Measurements from ENCODE around the gene WFS1. TPM values are rescaled to one million over a fixed set of nuclear protein-coding genes. Genes with fewer than 3 reads are reported as not detected.

Gene WFS1
- total RNA-seq, 1 experiment from 2014 or later, result 21.5 TPM

DNA sequence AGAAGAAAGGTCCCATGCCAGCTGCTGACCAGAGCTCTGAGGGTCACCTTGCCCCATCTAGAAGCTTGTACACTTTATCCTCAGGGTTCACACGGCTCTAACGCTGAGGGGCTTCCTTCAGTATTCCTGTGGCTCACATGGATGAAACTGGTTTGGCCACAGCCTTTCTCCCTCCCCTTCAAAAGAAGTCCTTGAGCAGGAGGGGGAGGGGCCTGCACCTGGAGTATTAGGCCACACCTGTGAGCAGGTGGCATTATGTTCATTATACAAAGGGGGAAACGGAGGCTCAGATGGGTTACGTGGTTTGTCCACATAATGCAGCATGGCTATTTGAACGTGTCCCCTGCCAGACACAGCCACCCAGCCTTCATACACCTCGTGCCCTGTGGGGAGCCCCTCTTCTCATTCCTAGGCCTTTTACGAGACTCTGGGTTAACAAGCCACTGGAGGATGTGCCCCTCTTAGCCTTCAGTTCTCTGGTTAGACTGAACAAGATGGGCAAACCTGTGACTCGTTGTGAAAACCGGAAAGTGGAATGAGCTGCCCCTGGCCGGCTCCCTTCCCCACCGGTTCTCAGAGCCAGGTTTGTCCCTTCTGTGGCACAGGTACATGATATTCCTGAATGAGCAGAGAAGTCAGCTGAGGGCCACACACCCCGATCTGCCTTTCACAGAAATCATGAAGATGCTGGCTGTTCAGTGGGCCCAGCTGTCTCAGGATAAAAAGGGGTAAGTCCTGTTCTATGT is 42.1 kb upstream of the WFS1 start:
- Histone ChIP-seq H3K27ac (ENCODE audit: low read depth, low read length) (no peak overlapping the region), H3K4me3 (replicated peaks in 1 of 2; ENCODE audit: low read depth in 1 of 2, low read length in 2 of 2) (no peak overlapping the region), H3K9me2 (ENCODE audit: insufficient read depth) (no peaks in the 10 kb centered on the region), H3K4me2 (ENCODE audit: low read length) (no peak overlapping the region), H2AFZ (ENCODE audit: low read depth, low read length, poor library complexity, severe bottlenecking) (no peak overlapping the region), H3K9ac (ENCODE audit: low read length) (no peak overlapping the region), H3K79me2 (ENCODE audit: insufficient read depth, low read length) (no peaks in the 10 kb centered on the region), H4K20me1 (ENCODE audit: insufficient read depth) (no peaks in the 10 kb centered on the region), H3K4me1 (ENCODE audit: control insufficient read depth in 1 of 2, insufficient read depth in 2 of 2, low read length in 2 of 2) (peaks cover 0 to 6% of the 10 kb centered on the region in 2 experiments; a peak in 1 of 4 replicates), H3K27me3 (ENCODE audit: insufficient read depth, low read length) (0 out of 2 replicates have a peak, but pooled peaks cover 2% of the 10 kb centered on the region), H3K36me3 (ENCODE audit: control insufficient read depth in 1 of 2, insufficient read depth in 2 of 2, low read length in 2 of 2) (no peaks in the 10 kb centered on the region), H3K9me3 (ENCODE audit: control insufficient read depth in 1 of 2, insufficient read depth in 1 of 2, low read depth in 1 of 2, low read length in 2 of 2) (no peaks in the 10 kb centered on the region)
- TF ChIP-seq, protein P1, sequence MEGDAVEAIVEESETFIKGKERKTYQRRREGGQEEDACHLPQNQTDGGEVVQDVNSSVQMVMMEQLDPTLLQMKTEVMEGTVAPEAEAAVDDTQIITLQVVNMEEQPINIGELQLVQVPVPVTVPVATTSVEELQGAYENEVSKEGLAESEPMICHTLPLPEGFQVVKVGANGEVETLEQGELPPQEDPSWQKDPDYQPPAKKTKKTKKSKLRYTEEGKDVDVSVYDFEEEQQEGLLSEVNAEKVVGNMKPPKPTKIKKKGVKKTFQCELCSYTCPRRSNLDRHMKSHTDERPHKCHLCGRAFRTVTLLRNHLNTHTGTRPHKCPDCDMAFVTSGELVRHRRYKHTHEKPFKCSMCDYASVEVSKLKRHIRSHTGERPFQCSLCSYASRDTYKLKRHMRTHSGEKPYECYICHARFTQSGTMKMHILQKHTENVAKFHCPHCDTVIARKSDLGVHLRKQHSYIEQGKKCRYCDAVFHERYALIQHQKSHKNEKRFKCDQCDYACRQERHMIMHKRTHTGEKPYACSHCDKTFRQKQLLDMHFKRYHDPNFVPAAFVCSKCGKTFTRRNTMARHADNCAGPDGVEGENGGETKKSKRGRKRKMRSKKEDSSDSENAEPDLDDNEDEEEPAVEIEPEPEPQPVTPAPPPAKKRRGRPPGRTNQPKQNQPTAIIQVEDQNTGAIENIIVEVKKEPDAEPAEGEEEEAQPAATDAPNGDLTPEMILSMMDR (IDR thresholded peaks at IDR 0.05 in 2 of 3, conservative IDR thresholded peaks at IDR 0.05 in 1 of 3; ENCODE audit: borderline replicate concordance in 1 of 3, insufficient read depth in 1 of 3, low read depth in 2 of 3, low read length in 2 of 3), result no peak
- TF ChIP-seq JUND (IDR thresholded peaks at IDR 0.05), result no peak
- TF ChIP-seq ZNF274 (IDR thresholded peaks at IDR 0.05; ENCODE audit: low read depth, low read length), result no peak
- TF ChIP-seq SRF (IDR thresholded peaks at IDR 0.05; ENCODE audit: low read depth), result no peak
- no peak for TF ChIP-seq SIN3A (IDR thresholded peaks at IDR 0.05; ENCODE audit: low read depth)
- TF ChIP-seq EZH2phosphoT487 (IDR thresholded peaks at IDR 0.05; ENCODE audit: borderline replicate concordance), result no peak
- TF ChIP-seq YY1 (IDR thresholded peaks at IDR 0.05; ENCODE audit: extremely low read depth, insufficient replicate concordance, low read depth, low read length), result no peak
- no peak for TF ChIP-seq POLR2A (IDR thresholded peaks at IDR 0.05; ENCODE audit: borderline replicate concordance, extremely low read depth, insufficient read depth, insufficient read length)
- no peak for TF ChIP-seq POLR2AphosphoS5 (IDR thresholded peaks at IDR 0.05; ENCODE audit: low read depth, low read length)
- no peak for TF ChIP-seq CBX3 (IDR thresholded peaks at IDR 0.05; ENCODE audit: low read depth)
- no peak for TF ChIP-seq CEBPB (IDR thresholded peaks at IDR 0.05; ENCODE audit: low read depth)
- no peak for TF ChIP-seq TCF7L2 (IDR thresholded peaks at IDR 0.05; ENCODE audit: borderline replicate concordance, extremely low read depth, insufficient read depth, insufficient read length)
- DNase-seq (ENCODE audit: low read depth, low spot score) (no peak), ATAC-seq (no peak)
- intact Hi-C loops (cut with micrococcal nuclease), result no loop called here
- ChIA-PET CTCF (no interaction called here), POLR2A (no interaction called here), RAD21 (ENCODE audit: low non-redundant PET in 1 of 2, low total read pairs in 2 of 2, uncharacterized antibody in 2 of 2, unreplicated experiment in 2 of 2) (no interaction called here)
- BruUV-seq (replicated peaks), result no TSS peak

Measured in HCT116 (cell line).